SH-SY5Y (cell line): Measurements from ENCODE around the gene MKI67.

ENCODE experiments used
- GATA2 ChIP-seq: IDR thresholded peaks from 2 replicates; pipeline ENCODE4 v1.6.1; 2011; ENCODE audit warnings: mild to moderate bottlenecking, low read depth, low read length
- GATA3 ChIP-seq: IDR thresholded peaks from 2 replicates; pipeline ENCODE4 v1.6.1; 2011; ENCODE audit warnings: low read depth, mild to moderate bottlenecking, low read length, moderate library complexity

MKI67 gene

GRCh38 chr10:128125416-128125943 is 743 bp downstream of the MKI67 start:
- no peak for TF ChIP-seq GATA2
- no peak for TF ChIP-seq GATA3

GRCh38 chr10:128124813-128125403 is 1.3 kb downstream of the MKI67 start:
- TF ChIP-seq GATA2 = no peak
- TF ChIP-seq GATA3 = no peak

GRCh38 chr10:128123846-128124245 is 2.4 kb downstream of the MKI67 start:
- no peak for TF ChIP-seq GATA3
- TF ChIP-seq GATA2 = no peak

GRCh38 chr10:128122931-128123330 is 3.3 kb downstream of the MKI67 start:
- no peak for TF ChIP-seq GATA3
- no peak for TF ChIP-seq GATA2

- TF ChIP-seq GATA2 = no peak
- no peak for TF ChIP-seq GATA3
Observed at GRCh38 chr10:128121750-128122412, 4.3 kb downstream of the MKI67 start.

- TF ChIP-seq GATA2 (no peak), GATA3 (no peak)
Observed at GRCh38 chr10:128116851-128117615, 9.2 kb downstream of the MKI67 start.

GRCh38 chr10:128116187-128116586 is 10.0 kb downstream of the MKI67 start:
- TF ChIP-seq GATA3 = no peak

GRCh38 chr10:128115356-128115755 is 10.9 kb downstream of the MKI67 start:
- TF ChIP-seq GATA3 (no peak), GATA2 (no peak)

- no peak for TF ChIP-seq GATA2
- TF ChIP-seq GATA3 = no peak
Observed at GRCh38 chr10:128114901-128115300, 11.3 kb downstream of the MKI67 start.

- no peak for TF ChIP-seq GATA2
- no peak for TF ChIP-seq GATA3
Observed at GRCh38 chr10:128113026-128113425, 13.2 kb downstream of the MKI67 start.

- no peak for TF ChIP-seq GATA2
- no peak for TF ChIP-seq GATA3
Observed at GRCh38 chr10:128111696-128112095, 14.5 kb downstream of the MKI67 start.

GRCh38 chr10:128110339-128110738 is 15.9 kb downstream of the MKI67 start:
- no peak for TF ChIP-seq GATA2
- no peak for TF ChIP-seq GATA3

GRCh38 chr10:128109707-128110106 is 16.5 kb downstream of the MKI67 start:
- no peak for TF ChIP-seq GATA2
- TF ChIP-seq GATA3 = no peak

GRCh38 chr10:128105383-128105782 is 20.8 kb downstream of the MKI67 start:
- TF ChIP-seq GATA3 (no peak), GATA2 (no peak)

- TF ChIP-seq GATA2 = no peak
- no peak for TF ChIP-seq GATA3
Observed at GRCh38 chr10:128103229-128103714, 23.0 kb downstream of the MKI67 start.
